ENCODE data around the gene FAM151A.

GRCh38 chr1:54610601-54611580, 12.4 kb downstream of the FAM151A start:
- no peak for TF ChIP-seq CTCF (conservative IDR thresholded peaks at IDR 0.05)
- no peak for TF ChIP-seq ZFX (IDR thresholded peaks at IDR 0.05)

Measured in C4-2B (cell line).